Pancreas (tissue), 10 donors: ENCODE measurements around the gene TMED6. TPM values are rescaled to one million over a fixed set of nuclear protein-coding genes. Genes with fewer than 3 reads are reported as not detected.
"Not testable (repeated sequence)": the region's sequence is repeated elsewhere in the genome, so short reads cannot be mapped to it uniquely, and the experiment has no call there.

ENCODE experiments used
- ATAC-seq, 4 donors: fragments of 200-7000 bp; cut with Tn5 transposase; one replicate each; pipeline versions ENCODE4 v1.8.0 to v1.9.1; 2020; ENCODE audit warnings: mild to moderate bottlenecking in 4 of 4, moderate library complexity in 4 of 4
- DNase-seq, 6 donors: peaks; one replicate each; pipeline ENCODE4 v3.0.0-alpha.2; 2020
- FAIRE-seq: peaks from 2 replicates; lab custom pipeline; 2012; peaks lifted over from hg19 to GRCh38; lab: Jason Lieb, UNC
- H3K27ac ChIP-seq, 4 donors: fragments of 200-600 bp; sonication (generic); 1 replicate in 3 of 4; 2 replicates in 1 of 4; pipeline versions ENCODE4 v1.5.0 to v1.8.0; 2020
- H3K27me3 ChIP-seq, 4 donors: fragments of 200-600 bp; one replicate each; pipeline ENCODE4 v1.8.0; 2021
- H3K36me3 ChIP-seq, 3 donors: fragments of 200-600 bp; sonication (generic) in 1 of 3; one replicate each; pipeline versions ENCODE4 v1.5.0 to v1.8.0; 2020 to 2021
- H3K4me1 ChIP-seq, 3 donors: fragments of 200-600 bp; one replicate each; pipeline ENCODE4 v1.8.0; 2021
- H3K4me3 ChIP-seq, 4 donors: fragments of 200-600 bp; sonication (generic) in 2 of 4; one replicate each; pipeline versions ENCODE4 v1.5.0 to v1.8.0; 2020 to 2021
- H3K9me3 ChIP-seq, 4 donors: fragments of 200-600 bp; one replicate each; pipeline ENCODE4 v1.8.0; 2021
- CTCF ChIP-seq, 4 donors: fragments of 200-600 bp; sonication (generic) in 3 of 4; IDR thresholded peaks; one replicate each; pipeline versions ENCODE4 v1.5.0 to v1.8.0; 2021; ENCODE audit warnings: antibody characterized with exemption in 4 of 4
- WGBS, 2 donors: extraction: QIAGEN DNeasy Blood & Tissue Kit; methylation state at CpG; one replicate each; pipeline ENCODE4 v1.1.7; 2013; 5-methylcytosine and 5-hydroxymethylcytosine counted together
- intact Hi-C, 3 donors: fragments of 100-400 bp; cut with DNase I; formaldehyde crosslinking; loops; one replicate each; pipeline versions ENCODE4 v1.11.1 to v1.14.2; 2022
- polyA plus RNA-seq, 2 donors: library from polyadenylated mRNA; stranded (reverse); fragments of 200-250 nt; gene quantifications; one replicate each; pipeline ENCODE4 v1.2.3, GENCODE V29; 2013
- total RNA-seq, 6 donors: library from RNA; stranded (reverse); fragmentation: NEBNext Ultra II Directional in 4 of 6; extraction: Animal tissue kit (Norgen Biotek cat#: 25700) in 4 of 6; gene quantifications; one replicate each; pipeline versions ENCODE4 v1.2.1 to v1.2.4, GENCODE V29; 2021 to 2023
- donor health status: healthy with polysubstance abuse.
- donor health status: DM: no; HTN: no; CAD: no; lungs with moderate emphysema.
- donor health status: DM: no; HTN: no; CAD: no.
- donor health status: control.
- donor health status: control.
- donor health status: Bipolar disorder and iron deficiency.
- donor health status: DM: yes; HTN: yes; CAD: no.
- donor health status: DM: no; HTN: no; CAD: no.
- donor health status: DM: no; HTN: no; CAD: no.
- donor health status: DM: yes; HTN: yes; CAD: no.

TMED6 gene
- total and polyA plus RNA-seq, 8 donors = 5.2 to 94.7 (median 43.6) TPM

- DNase-seq (no peak), ATAC-seq (no peak), FAIRE-seq (no peak)
- Histone ChIP-seq H3K4me1 (no peaks in the 10 kb centered on the region), H3K4me3 (no peak overlapping the region), H3K27ac (no peak overlapping the region), H3K27me3 (no peaks in the 10 kb centered on the region), H3K36me3 (no peaks in the 10 kb centered on the region), H3K9me3 (no peaks in the 10 kb centered on the region)
- intact Hi-C loops = no loop called here
- no peak for TF ChIP-seq CTCF (IDR thresholded peaks at IDR 0.05)
- whole genome bisulfite sequencing, 2 donors = 91% methylated on average over 4 of the region's 4 CpGs
Observed at GRCh38 chr16:69302301-69302700, 49.3 kb downstream of the TMED6 start.

- Histone ChIP-seq H3K36me3 (no peaks in the 10 kb centered on the region), H3K27ac (no peak overlapping the region), H3K4me3 (no peak overlapping the region), H3K27me3 (no peaks in the 10 kb centered on the region), H3K4me1 (no peaks in the 10 kb centered on the region), H3K9me3 (no peaks in the 10 kb centered on the region)
- TF ChIP-seq CTCF (IDR thresholded peaks at IDR 0.05) = no peak
- DNase-seq (no peak), FAIRE-seq (no peak), ATAC-seq (no peak)
- WGBS, 2 donors = 89 to 94% methylated on average over 4 of the region's 4 CpGs
- intact Hi-C loops = no loop called here
Observed at GRCh38 chr16:69301861-69302260, 49.7 kb downstream of the TMED6 start.

GRCh38 chr16:69301187-69301586 is 50.4 kb downstream of the TMED6 start:
- WGBS, 2 donors = 67 to 80% methylated on average over 1 of the region's 1 CpG
- FAIRE-seq (no peak), DNase-seq (no peak), ATAC-seq (no peak)
- TF ChIP-seq CTCF (IDR thresholded peaks at IDR 0.05) = no peak
- no peaks in the 10 kb centered on the region for H3K4me1 ChIP-seq
- intact Hi-C loops = no loop called here
- no peaks in the 10 kb centered on the region for H3K9me3 ChIP-seq
- no peak overlapping the region for H3K4me3 ChIP-seq
- H3K27me3 ChIP-seq = no peaks in the 10 kb centered on the region
- no peaks in the 10 kb centered on the region for H3K36me3 ChIP-seq
- no peak overlapping the region for H3K27ac ChIP-seq

GRCh38 chr16:69298261-69298660 is 53.3 kb downstream of the TMED6 start:
- DNase-seq = no peak

GRCh38 chr16:69296771-69297170 is 54.8 kb downstream of the TMED6 start:
- WGBS, 2 donors = 96 to 97% methylated on average over 7 of the region's 7 CpGs
- H3K36me3 ChIP-seq, H3K4me3 ChIP-seq, DNase-seq, H3K27me3 ChIP-seq, FAIRE-seq, intact Hi-C loops, ATAC-seq, H3K4me1 ChIP-seq, H3K27ac ChIP-seq, H3K9me3 ChIP-seq: not testable (repeated sequence)

More at GRCh38 chr16:69298261-69298660, 53.3 kb downstream of the TMED6 start:
- no peak for TF ChIP-seq CTCF (IDR thresholded peaks at IDR 0.05)
- ATAC-seq (no peak), FAIRE-seq (no peak)
- H3K4me1 ChIP-seq = no peaks in the 10 kb centered on the region
- H3K9me3 ChIP-seq = no peaks in the 10 kb centered on the region
- no peaks in the 10 kb centered on the region for H3K36me3 ChIP-seq
- 93 to 99% methylated on average over 4 of the region's 4 CpGs for WGBS, 2 donors
- intact Hi-C loops = no loop called here
- H3K27me3 ChIP-seq = no peaks in the 10 kb centered on the region
- no peak overlapping the region for H3K4me3 ChIP-seq
- no peak overlapping the region for H3K27ac ChIP-seq
